ENCODE data around the gene ADRM1.

The ADRM1 gene

DNA sequence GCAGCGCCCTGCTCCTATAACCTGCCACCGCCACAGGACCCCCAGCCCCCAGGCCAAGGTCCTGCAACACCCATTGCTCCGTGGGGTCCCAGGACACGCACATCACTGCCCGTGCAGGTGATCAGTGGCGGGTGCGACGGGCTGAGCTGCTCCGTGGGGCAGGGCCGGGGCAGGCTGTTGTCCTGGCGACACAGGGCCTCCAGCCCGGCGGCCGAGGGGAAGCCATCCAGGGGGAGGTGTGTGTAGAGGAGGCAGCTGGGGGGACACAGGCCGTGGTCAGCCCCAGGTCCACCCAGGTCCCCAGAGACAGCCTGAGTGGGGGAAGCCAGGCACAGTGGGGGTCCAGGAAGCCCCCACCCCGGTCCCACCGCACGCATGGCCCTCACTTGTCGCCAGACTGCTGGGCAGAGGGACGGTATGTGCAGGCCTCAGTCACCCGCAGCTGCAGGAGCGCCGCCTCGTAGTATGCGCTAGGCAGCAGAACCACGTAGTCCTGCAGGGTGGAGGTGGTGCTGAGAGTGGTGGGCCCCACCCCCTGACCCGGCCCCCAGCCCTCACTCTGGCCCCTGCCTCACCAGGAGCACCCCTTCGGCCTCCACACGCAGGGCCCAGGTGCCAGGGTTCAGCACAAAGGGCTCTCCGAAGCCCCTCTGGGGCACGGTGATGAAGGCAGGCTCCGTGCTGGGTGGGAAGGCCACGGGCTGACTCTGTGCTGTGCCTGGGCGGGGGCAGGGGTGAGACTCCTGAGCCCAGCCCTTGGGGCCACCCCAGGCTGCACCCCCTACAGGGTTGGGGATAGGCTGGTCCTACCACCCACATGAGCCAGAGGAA is 30.4 kb downstream of the ADRM1 start:
- TF ChIP-seq POLR2A (IDR thresholded peaks at IDR 0.05; ENCODE audit: low read depth, low read length): no peak
- FAIRE-seq: no peak
- no peak for DNase-seq (ENCODE audit: insufficient read length, low spot score)

DNA sequence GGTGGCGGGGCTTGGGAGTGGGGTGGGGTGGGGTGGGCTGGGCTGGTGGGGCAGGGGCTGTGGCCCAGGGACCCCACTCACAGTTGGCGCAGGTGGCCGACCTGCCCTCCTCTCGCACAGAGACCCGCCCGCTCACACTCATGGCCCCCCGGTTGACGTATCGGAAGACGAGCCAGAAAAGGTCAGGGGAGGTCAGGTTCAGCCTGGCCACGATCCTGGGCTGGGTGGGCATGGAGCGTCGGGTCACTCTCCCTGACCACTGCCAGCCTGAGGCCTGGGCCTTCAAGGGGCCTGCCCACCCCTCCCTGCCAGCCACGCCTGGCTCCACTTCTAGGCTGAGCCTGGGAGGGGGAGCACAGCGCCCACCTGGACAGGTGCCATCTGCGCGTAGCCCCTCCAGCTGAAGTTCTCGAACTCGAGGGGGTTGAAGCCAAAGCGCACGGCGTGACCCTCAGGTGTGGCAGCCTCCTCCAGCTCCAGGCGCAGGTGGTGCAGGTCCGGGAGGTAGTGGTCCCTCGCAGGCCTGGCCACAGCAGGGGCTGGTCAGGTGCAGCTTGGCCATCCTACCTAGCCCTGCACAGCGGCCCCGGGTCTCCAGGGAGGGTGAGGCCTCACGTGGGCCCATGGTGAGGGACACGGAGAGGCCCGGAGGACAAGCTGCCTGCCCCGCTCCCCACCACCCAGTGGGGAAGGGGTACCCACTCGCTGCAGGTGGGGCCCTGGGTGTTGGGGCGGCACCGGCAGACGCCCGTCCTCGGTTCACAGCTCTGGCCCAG is 31.2 kb downstream of the ADRM1 start:
- no peak for TF ChIP-seq POLR2A (IDR thresholded peaks at IDR 0.05; ENCODE audit: low read depth, low read length)
- DNase-seq (ENCODE audit: insufficient read length, low spot score): no peak
- no peak for FAIRE-seq

DNA sequence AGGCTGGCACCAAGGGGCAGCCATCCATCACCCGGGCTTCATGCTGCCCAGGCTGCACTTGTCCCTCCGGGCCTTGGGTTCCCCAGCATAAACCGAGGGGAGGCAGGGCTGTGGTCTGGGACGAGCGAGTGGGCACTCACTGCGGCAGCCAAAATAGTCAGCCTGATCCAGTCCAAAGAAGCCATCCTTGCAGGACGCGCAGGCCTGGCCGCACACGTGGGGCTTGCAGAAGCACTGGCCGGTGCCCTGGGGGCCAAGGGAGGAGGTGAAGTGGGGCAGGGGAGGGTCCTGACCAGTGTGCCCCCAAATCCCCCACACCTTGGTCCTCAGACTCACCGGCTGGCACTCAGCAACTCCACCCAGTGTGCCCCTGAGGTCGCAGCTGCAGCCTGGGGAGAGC is 32.1 kb downstream of the ADRM1 start:
- TF ChIP-seq POLR2A (IDR thresholded peaks at IDR 0.05; ENCODE audit: low read depth, low read length): no peak
- no peak for DNase-seq (ENCODE audit: insufficient read length, low spot score)
- FAIRE-seq: no peak

DNA sequence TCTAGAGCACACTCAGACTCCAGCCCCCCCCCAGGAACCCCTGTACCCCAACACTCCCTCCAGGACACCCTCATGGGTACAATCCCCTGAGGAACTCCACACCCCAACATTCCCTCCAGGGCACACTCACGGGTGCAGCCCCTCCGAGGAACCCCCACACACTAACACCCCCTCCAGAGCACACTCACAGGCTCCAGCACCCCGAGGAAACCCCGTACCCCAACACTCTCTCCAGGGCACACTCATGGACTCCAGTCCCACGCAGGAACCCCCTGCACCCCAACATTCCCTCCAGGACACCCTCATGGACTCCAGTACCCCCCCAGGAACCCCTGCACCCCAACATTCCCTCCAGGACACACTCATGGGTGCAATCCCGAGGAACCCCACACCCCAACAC is 32.7 kb downstream of the ADRM1 start:
- no peak for TF ChIP-seq POLR2A (IDR thresholded peaks at IDR 0.05; ENCODE audit: low read depth, low read length)
- no peak for FAIRE-seq

GRCh38 chr20:62336329-62336728 is 33.5 kb downstream of the ADRM1 start:
- FAIRE-seq (no peak), DNase-seq (ENCODE audit: insufficient read length, low spot score) (no peak)
- TF ChIP-seq POLR2A (IDR thresholded peaks at IDR 0.05; ENCODE audit: low read depth, low read length): no peak

More for the DNA sequence above, 32.7 kb downstream of the ADRM1 start:
- no peak for DNase-seq (ENCODE audit: insufficient read length, low spot score)

- DNase-seq (ENCODE audit: insufficient read length, low spot score) (no peak), FAIRE-seq (no peak)
- TF ChIP-seq POLR2A (IDR thresholded peaks at IDR 0.05; ENCODE audit: low read depth, low read length): no peak
Measured at GRCh38 chr20:62336775-62337557, 34.2 kb downstream of the ADRM1 start.

DNA sequence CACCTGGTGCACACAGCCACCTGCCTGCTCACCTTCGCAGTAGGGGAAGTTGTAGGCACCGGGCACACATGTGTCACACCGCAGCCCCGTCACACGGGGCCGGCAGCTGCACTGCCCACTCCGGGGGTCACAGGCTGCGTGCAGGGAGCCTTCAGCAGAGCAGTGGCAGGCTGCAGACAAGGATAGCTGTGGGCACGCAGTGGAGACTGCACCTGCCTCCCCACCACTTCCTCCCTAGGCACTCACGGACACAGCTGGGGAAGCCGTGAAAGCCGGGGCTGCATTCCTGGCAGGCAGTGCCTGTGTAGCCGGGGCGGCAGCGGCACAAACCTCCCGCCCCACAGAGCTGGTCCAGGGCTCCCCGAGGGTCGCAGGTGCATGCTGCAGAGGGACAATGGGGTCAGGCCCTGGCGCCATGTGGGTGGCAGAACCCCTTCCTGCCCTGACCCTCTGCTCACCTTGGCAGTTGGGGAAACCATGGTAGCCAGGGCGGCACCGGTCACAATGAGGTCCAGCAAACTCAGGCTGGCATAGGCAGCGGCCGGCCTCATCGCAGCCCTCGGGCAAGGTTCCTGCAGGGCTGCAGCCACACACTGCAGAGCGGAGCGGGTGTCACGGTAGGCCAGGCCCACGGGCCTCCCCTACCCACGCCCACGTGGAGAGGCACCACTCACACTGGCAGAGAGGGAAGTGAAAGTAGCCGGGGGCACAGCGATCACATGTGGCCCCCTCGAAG is 34.9 kb downstream of the ADRM1 start:
- no peak for TF ChIP-seq POLR2A (IDR thresholded peaks at IDR 0.05; ENCODE audit: low read depth, low read length)

DNA sequence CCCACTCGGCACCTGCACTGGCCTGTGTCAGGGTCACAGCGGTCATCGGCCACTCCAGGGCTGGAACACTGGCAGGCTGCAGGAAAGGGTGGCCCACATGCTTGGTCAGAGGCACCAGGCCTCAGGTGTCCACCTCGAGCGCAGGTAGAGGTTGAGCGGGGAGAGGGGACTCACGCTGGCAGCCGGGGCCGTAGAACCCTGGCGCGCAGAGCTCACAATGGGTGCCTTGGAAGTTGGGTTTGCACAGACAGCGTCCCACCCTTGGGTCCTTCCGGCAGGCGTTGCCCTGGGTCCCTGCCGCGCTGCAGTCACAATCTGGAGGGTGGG is 35.5 kb downstream of the ADRM1 start:
- no peak for TF ChIP-seq POLR2A (IDR thresholded peaks at IDR 0.05; ENCODE audit: low read depth, low read length)
- FAIRE-seq (no peak), DNase-seq (ENCODE audit: insufficient read length, low spot score) (no peak)

More for the DNA sequence above, 34.9 kb downstream of the ADRM1 start:
- DNase-seq (ENCODE audit: insufficient read length, low spot score): no peak
- no peak for FAIRE-seq

GRCh38 chr20:62339647-62340062 is 36.9 kb downstream of the ADRM1 start:
- no peak for DNase-seq (ENCODE audit: insufficient read length, low spot score)
- no peak for FAIRE-seq

GRCh38 chr20:62342910-62343309 is 40.1 kb downstream of the ADRM1 start:
- DNase-seq (ENCODE audit: insufficient read length, low spot score): no peak
- no peak for FAIRE-seq
- no peak for TF ChIP-seq POLR2A (IDR thresholded peaks at IDR 0.05; ENCODE audit: low read depth, low read length)

More at GRCh38 chr20:62339647-62340062, 36.9 kb downstream of the ADRM1 start:
- no peak for TF ChIP-seq POLR2A (IDR thresholded peaks at IDR 0.05; ENCODE audit: low read depth, low read length)

DNA sequence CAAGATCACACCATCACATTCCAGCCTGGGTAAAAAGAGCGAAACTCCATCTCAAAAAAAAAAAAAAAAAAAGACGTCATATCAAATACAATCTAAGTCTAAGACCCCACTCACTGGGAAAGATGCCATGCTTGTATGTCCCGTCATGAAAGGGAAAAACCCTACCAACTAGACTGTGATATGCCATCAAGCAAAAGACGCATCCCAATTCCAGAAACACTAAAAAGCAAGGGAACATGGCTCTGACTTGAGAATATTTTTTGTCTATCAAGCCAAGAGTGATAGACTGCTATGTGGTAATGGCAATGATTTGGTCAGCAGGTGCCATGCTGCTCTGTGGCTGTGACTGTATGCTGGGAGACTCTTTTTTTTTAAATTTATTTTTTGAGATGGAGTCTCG is 41.3 kb downstream of the ADRM1 start:
- no peak for TF ChIP-seq POLR2A (IDR thresholded peaks at IDR 0.05; ENCODE audit: low read depth, low read length)
- DNase-seq (ENCODE audit: insufficient read length, low spot score) (no peak), FAIRE-seq (no peak)

DNA sequence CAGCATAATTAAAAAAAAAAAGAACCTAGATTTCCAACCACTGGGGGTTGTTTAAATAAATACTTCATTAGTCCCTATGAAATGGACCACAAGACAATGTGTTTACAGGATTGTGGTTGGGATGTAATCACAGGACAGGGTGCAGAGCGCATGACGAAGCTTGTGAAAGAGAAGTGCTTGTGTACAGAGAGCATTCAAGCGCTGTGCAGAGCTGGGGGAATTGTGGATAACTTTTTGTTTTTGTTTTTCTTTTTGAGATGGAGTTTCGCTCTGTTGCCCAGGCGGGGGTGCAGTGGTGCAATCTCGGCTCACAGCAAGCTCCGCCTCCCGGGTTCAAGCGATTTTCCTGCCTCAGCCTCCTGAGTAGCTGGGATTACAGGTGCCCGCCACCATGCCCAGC is 42.0 kb downstream of the ADRM1 start:
- no peak for FAIRE-seq
- no peak for DNase-seq (ENCODE audit: insufficient read length, low spot score)
- no peak for TF ChIP-seq POLR2A (IDR thresholded peaks at IDR 0.05; ENCODE audit: low read depth, low read length)

DNA sequence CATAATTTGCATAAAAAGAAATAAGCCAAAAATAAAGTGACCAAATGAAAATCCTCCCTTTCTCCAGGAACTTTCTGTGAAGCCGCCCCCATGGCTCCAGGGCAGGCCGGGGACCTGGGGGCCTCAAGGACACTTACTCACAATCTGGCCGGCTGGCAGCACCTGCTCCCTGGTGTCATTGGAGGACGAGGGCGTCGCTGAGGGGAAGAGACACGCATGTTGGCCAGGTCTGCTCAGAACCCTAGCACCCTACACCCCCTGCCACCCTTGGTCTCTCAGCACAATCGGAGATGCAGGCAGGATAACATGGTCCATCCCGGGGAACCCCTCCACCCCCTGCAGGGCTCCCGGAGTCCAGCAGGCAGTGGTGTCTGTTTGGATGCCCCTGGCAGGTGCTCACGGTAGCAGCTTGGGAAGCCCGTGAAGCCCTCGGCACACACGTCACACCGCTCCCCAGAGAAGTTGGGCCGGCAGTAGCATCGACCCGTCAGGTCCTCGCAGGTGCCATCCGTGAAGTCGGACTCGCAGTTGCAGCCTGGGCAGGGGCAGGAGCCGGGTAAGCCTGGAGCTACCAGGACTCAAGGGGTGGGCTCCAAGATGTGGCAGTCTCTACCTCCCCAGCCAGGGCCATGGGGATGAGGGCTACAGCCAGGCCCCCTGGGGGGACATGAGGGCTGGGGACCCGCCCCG is 43.0 kb downstream of the ADRM1 start:
- no peak for DNase-seq (ENCODE audit: insufficient read length, low spot score)
- no peak for FAIRE-seq
- no peak for TF ChIP-seq POLR2A (IDR thresholded peaks at IDR 0.05; ENCODE audit: low read depth, low read length)

Measured in H54 (cell line).